Activated CD4-positive, alpha-beta T cell treated with anti-CD3 and anti-CD28 coated beads for 4 hours (primary cell): ENCODE results near the gene ARHGAP4.

Experiments used
- DNase-seq, 2 donors: peaks; one replicate each; pipeline ENCODE4 v3.0.0-alpha.2; 2020

The ARHGAP4 gene

GRCh38 chrX:153863251-153863991 is 62.6 kb downstream of the ARHGAP4 start:
- no peak for DNase-seq

- no peak for DNase-seq
Observed at GRCh38 chrX:153862369-153863250, 63.5 kb downstream of the ARHGAP4 start.

GRCh38 chrX:153861733-153862310 is 64.2 kb downstream of the ARHGAP4 start:
- no peak for DNase-seq

- no peak for DNase-seq
Observed at GRCh38 chrX:153861151-153861550, 64.9 kb downstream of the ARHGAP4 start.
